NCI-H1092 treated with DMSO at 0.1 percent for 48 hours (cell line): ENCODE results near the gene TLCD3B.
"Not testable (repeated sequence)": the region's sequence is repeated elsewhere in the genome, so short reads cannot be mapped to it uniquely, and the experiment has no call there.

Experiments
- DNase-seq: peaks from one replicate; lab custom pipeline; 2025; lab: John Stamatoyannopoulos, UW

TLCD3B gene

GRCh38 chr16:30025574-30025973, 5.5 kb downstream of the TLCD3B start:
- no peak for DNase-seq

- DNase-seq: no peak
Measured at GRCh38 chr16:30025156-30025555, 5.9 kb downstream of the TLCD3B start.

GRCh38 chr16:30024451-30024850, 6.6 kb downstream of the TLCD3B start:
- DNase-seq: no peak

- no peak for DNase-seq
Measured at GRCh38 chr16:30023586-30023985, 7.5 kb downstream of the TLCD3B start.

GRCh38 chr16:30022887-30023286, 8.2 kb downstream of the TLCD3B start, which contains the start of gene C16orf92:
Gene C16orf92 (plus strand): TSS chr16:30023198. CDS start chr16:30023341, 143 bp downstream.
- DNase-seq: no peak

GRCh38 chr16:30018731-30019158, 12.3 kb downstream of the TLCD3B start:
- DNase-seq: no peak

- DNase-seq: not testable (repeated sequence)
Measured at GRCh38 chr16:30017937-30018336, 13.1 kb downstream of the TLCD3B start.

GRCh38 chr16:30017277-30017656, 13.8 kb downstream of the TLCD3B start:
- no peak for DNase-seq

GRCh38 chr16:30016555-30017276, 14.4 kb downstream of the TLCD3B start:
- no peak for DNase-seq

- not testable (repeated sequence) for DNase-seq
Measured at GRCh38 chr16:30015450-30015849, 15.6 kb downstream of the TLCD3B start.

- DNase-seq: not testable (repeated sequence)
Measured at GRCh38 chr16:30012598-30012997, 18.5 kb downstream of the TLCD3B start.

GRCh38 chr16:30011714-30012504, 19.2 kb downstream of the TLCD3B start:
- DNase-seq: no peak

- peak; percentile 61 for DNase-seq
Measured at GRCh38 chr16:30010844-30011713, 20.0 kb downstream of the TLCD3B start, which contains the start of gene DOC2A. Gene DOC2A (minus strand): TSS chr16:30011027. CDS start chr16:30010222, 805 bp downstream.

- DNase-seq: no peak
Measured at GRCh38 chr16:30009990-30010843, 20.9 kb downstream of the TLCD3B start.

- DNase-seq: peak; percentile 11
Measured at GRCh38 chr16:30009085-30009862, 21.8 kb downstream of the TLCD3B start.

GRCh38 chr16:30007378-30007895, 23.6 kb downstream of the TLCD3B start:
- no peak for DNase-seq

- no peak for DNase-seq
Measured at GRCh38 chr16:30006659-30007377, 24.3 kb downstream of the TLCD3B start.

GRCh38 chr16:30006095-30006473, 25.0 kb downstream of the TLCD3B start:
- DNase-seq: no peak

GRCh38 chr16:30005341-30006094, 25.6 kb downstream of the TLCD3B start:
- DNase-seq: peak; percentile 23
